22Rv1 (cell line): ENCODE results near the gene C7.

ENCODE experiments used
- ZFX ChIP-seq: fragments of 450-650 bp; IDR thresholded peaks from 2 replicates; pipeline ENCODE4 v1.6.1; 2017; ENCODE audit warnings: antibody characterized with exemption, borderline replicate concordance
- TF ChIP-seq, protein P1 (sequence below): fragments of 450-650 bp; IDR thresholded peaks from 2 replicates; pipeline ENCODE4 v1.5.1; 2017; ENCODE audit warnings: mild to moderate bottlenecking

- TF ChIP-seq, protein P1, sequence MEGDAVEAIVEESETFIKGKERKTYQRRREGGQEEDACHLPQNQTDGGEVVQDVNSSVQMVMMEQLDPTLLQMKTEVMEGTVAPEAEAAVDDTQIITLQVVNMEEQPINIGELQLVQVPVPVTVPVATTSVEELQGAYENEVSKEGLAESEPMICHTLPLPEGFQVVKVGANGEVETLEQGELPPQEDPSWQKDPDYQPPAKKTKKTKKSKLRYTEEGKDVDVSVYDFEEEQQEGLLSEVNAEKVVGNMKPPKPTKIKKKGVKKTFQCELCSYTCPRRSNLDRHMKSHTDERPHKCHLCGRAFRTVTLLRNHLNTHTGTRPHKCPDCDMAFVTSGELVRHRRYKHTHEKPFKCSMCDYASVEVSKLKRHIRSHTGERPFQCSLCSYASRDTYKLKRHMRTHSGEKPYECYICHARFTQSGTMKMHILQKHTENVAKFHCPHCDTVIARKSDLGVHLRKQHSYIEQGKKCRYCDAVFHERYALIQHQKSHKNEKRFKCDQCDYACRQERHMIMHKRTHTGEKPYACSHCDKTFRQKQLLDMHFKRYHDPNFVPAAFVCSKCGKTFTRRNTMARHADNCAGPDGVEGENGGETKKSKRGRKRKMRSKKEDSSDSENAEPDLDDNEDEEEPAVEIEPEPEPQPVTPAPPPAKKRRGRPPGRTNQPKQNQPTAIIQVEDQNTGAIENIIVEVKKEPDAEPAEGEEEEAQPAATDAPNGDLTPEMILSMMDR, result peak; percentile 99
- no peak for TF ChIP-seq ZFX
These were observed 4.9 kb upstream of the C7 start for GRCh38 chr5:40904205-40904993.
